HAP-1 (cell line): Measurements from ENCODE around the gene ITCH.
"Not testable (repeated sequence)": the region's sequence is repeated elsewhere in the genome, so short reads cannot be mapped to it uniquely, and the experiment has no call there.

ENCODE experiments used
- DNase-seq, 2 experiments: peaks; one replicate each; pipeline ENCODE4 v3.0.0-alpha.2; 2016 to 2020; ENCODE audit warnings: low spot score in 2 of 2
- H3K27me3 ChIP-seq: fragments of 250-450 bp; sonication (Bioruptor Pico); 2 replicates; pipeline ENCODE4 v1.5.1; 2020; ENCODE audit warnings: low read depth, mild to moderate bottlenecking, moderate library complexity
- H3K36me3 ChIP-seq: fragments of 250-450 bp; sonication (Bioruptor Pico); replicated peaks from 2 replicates; pipeline ENCODE4 v1.5.1; 2020; ENCODE audit warnings: mild to moderate bottlenecking
- H3K4me1 ChIP-seq: fragments of 250-450 bp; sonication (Bioruptor Pico); 2 replicates; pipeline ENCODE4 v1.5.1; 2020; ENCODE audit warnings: mild to moderate bottlenecking
- H3K4me3 ChIP-seq: fragments of 250-450 bp; sonication (Bioruptor Pico); 2 replicates; pipeline ENCODE4 v1.5.1; 2020; ENCODE audit warnings: mild to moderate bottlenecking, moderate library complexity
- H3K9me3 ChIP-seq: fragments of 250-450 bp; sonication (Bioruptor Pico); 2 replicates; pipeline ENCODE4 v1.5.1; 2020; ENCODE audit warnings: mild to moderate bottlenecking, moderate library complexity
- in situ Hi-C: fragments of 300-500 bp; cut with MboI; formaldehyde crosslinking; loops from 3 replicates; pipeline ENCODE4 v1.14.3; 2020; ENCODE audit warnings: low sequenced_read_pairs, inconsistent platforms, mixed read lengths

Gene ITCH

GRCh38 chr20:34485068-34485634 is 122.1 kb downstream of the ITCH start:
- in situ Hi-C loops, result no loop called here
- H3K9me3 ChIP-seq, result no peaks in the 10 kb centered on the region
- H3K4me1 ChIP-seq, result no peaks in the 10 kb centered on the region
- H3K36me3 ChIP-seq, result peaks cover 55% of the 10 kb centered on the region
- DNase-seq, result no peak
- H3K4me3 ChIP-seq, result no peak overlapping the region
- H3K27me3 ChIP-seq, result no peaks in the 10 kb centered on the region

GRCh38 chr20:34491226-34491931 is 128.3 kb downstream of the ITCH start:
- H3K27me3 ChIP-seq, result no peaks in the 10 kb centered on the region
- H3K36me3 ChIP-seq, result peaks cover 55% of the 10 kb centered on the region
- in situ Hi-C loops, result no loop called here
- no peaks in the 10 kb centered on the region for H3K4me1 ChIP-seq
- no peak overlapping the region for H3K4me3 ChIP-seq
- no peak for DNase-seq
- no peaks in the 10 kb centered on the region for H3K9me3 ChIP-seq

DNA sequence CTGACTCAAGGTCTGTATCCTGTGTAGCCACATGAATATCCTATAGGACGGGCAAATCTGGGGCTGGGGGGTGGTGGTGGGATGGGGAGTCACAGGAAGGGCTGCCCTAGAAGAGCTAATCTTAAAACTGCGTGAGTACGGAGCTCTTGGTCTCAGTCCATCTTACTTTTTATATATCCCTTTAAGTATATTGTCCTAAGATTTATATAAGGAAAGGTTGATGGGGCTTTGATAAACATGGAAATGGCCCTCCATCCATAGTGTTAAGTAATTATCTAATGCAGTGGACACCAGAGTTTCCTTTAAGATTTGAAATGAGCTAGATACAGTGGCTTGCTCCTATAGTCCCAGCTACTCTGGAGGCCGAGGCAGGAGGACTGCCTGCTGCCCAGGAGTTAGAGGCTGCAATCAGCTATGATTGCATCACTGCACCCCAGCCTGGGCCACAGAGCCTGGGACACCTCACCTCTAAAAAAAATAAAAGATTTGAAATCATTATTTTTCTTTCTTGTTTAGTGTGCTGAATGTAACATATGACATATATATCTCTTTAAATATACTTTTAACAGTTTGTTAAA is 128.9 kb downstream of the ITCH start:
- no peak for DNase-seq
- Histone ChIP-seq H3K4me3 (no peak overlapping the region), H3K36me3 (peaks cover 57% of the 10 kb centered on the region), H3K9me3 (no peaks in the 10 kb centered on the region), H3K27me3 (no peaks in the 10 kb centered on the region), H3K4me1 (no peaks in the 10 kb centered on the region)
- in situ Hi-C loops, result no loop called here

GRCh38 chr20:34493646-34494045 is 130.6 kb downstream of the ITCH start:
- no peak for DNase-seq
- in situ Hi-C loops, result no loop called here
- Histone ChIP-seq H3K36me3 (peaks cover 52% of the 10 kb centered on the region), H3K4me3 (no peak overlapping the region), H3K4me1 (no peaks in the 10 kb centered on the region), H3K9me3 (no peaks in the 10 kb centered on the region), H3K27me3 (no peaks in the 10 kb centered on the region)

DNA sequence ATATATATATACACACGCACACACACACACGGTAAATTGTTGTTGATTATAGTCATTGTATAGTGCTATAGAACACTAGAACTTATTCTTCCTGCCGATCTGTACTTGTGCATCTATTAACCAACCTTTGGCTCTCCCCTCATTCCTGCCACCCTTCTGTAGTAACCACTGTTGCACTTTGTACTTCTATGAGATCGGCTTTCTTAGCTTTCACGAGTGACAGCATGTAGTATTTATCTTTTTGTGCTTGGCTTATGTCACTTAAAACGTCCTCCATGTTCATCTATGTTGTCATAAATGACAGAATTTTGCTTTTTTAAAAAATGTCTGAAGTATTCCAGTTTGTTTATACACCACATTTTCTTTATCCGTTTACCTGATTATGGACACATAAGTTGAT is 132.2 kb downstream of the ITCH start:
- peaks cover 41% of the 10 kb centered on the region for H3K36me3 ChIP-seq
- in situ Hi-C loops, result no loop called here
- no peak for DNase-seq
- no peak overlapping the region for H3K4me3 ChIP-seq
- no peaks in the 10 kb centered on the region for H3K9me3 ChIP-seq
- no peaks in the 10 kb centered on the region for H3K27me3 ChIP-seq
- H3K4me1 ChIP-seq, result no peaks in the 10 kb centered on the region

GRCh38 chr20:34495916-34496315 is 132.8 kb downstream of the ITCH start:
- peaks cover 37% of the 10 kb centered on the region for H3K36me3 ChIP-seq
- H3K27me3 ChIP-seq, result no peaks in the 10 kb centered on the region
- no peaks in the 10 kb centered on the region for H3K9me3 ChIP-seq
- no peak for DNase-seq
- no peaks in the 10 kb centered on the region for H3K4me1 ChIP-seq
- no peak overlapping the region for H3K4me3 ChIP-seq
- in situ Hi-C loops, result no loop called here

DNA sequence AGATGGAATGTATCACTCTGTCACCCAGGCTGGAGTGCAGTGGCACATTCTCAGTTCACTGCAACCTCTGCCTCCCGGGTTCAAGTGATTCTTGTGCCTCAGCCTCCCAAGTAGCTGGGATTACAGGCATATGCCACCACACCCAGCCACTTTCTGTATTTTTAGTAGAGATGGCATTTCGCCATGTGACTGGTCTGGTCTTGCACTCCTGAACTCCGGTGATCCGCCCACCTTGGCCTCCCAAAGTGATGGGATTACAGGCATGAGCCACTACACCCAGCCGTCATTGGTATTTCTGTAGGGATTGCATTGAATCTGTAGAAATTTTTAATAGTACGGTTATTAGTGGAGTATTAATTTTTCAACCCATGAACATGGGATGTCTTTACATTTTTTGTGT is 134.5 kb downstream of the ITCH start:
- H3K4me3 ChIP-seq, H3K9me3 ChIP-seq, H3K4me1 ChIP-seq, DNase-seq, in situ Hi-C loops, H3K27me3 ChIP-seq: not testable (repeated sequence)
- H3K36me3 ChIP-seq, result peaks cover 27% of the 10 kb centered on the region

- H3K27me3 ChIP-seq, result no peaks in the 10 kb centered on the region
- peaks cover 24% of the 10 kb centered on the region for H3K36me3 ChIP-seq
- no peaks in the 10 kb centered on the region for H3K4me1 ChIP-seq
- H3K4me3 ChIP-seq, result no peak overlapping the region
- in situ Hi-C loops, result no loop called here
- no peaks in the 10 kb centered on the region for H3K9me3 ChIP-seq
- no peak for DNase-seq
Measured at GRCh38 chr20:34500823-34501222, 137.8 kb downstream of the ITCH start.

- H3K36me3 ChIP-seq, result peaks cover 35% of the 10 kb centered on the region
- no peaks in the 10 kb centered on the region for H3K27me3 ChIP-seq
- no peak overlapping the region for H3K4me3 ChIP-seq
- no peak for DNase-seq
- H3K4me1 ChIP-seq, result no peaks in the 10 kb centered on the region
- in situ Hi-C loops, result no loop called here
- no peaks in the 10 kb centered on the region for H3K9me3 ChIP-seq
Measured at GRCh38 chr20:34506480-34506879, 143.4 kb downstream of the ITCH start.

DNA sequence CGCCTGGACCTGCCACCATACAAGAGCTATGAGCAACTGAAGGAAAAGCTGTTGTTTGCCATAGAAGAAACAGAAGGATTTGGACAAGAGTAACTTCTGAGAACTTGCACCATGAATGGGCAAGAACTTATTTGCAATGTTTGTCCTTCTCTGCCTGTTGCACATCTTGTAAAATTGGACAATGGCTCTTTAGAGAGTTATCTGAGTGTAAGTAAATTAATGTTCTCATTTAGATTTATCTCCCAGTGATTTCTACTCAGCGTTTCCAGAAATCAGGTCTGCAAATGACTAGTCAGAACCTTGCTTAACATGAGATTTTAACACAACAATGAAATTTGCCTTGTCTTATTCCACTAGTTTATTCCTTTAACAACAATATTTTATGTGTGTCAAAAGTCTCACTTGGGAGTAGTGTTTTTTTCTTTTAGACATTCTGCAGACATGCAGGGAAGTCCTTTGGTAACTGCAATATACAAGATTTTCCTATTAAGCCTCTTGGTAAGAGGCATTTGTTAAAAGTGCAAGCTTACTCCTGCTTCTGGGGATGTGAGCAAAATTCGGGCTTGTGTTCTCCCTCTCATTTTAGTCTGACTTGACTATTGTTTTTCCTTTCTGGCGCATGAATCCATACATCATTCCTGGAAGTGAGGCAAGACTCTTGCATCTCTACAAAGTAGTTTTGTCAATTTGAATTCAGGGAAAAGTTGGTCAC is 144.8 kb downstream of the ITCH start:
- Histone ChIP-seq H3K4me1 (no peaks in the 10 kb centered on the region), H3K36me3 (peaks cover 35% of the 10 kb centered on the region), H3K4me3 (no peak overlapping the region), H3K27me3 (no peaks in the 10 kb centered on the region), H3K9me3 (no peaks in the 10 kb centered on the region)
- in situ Hi-C loops, result no loop called here
- no peak for DNase-seq

- DNase-seq, result no peak
- Histone ChIP-seq H3K27me3 (no peaks in the 10 kb centered on the region), H3K4me3 (no peak overlapping the region), H3K9me3 (no peaks in the 10 kb centered on the region), H3K4me1 (peaks cover 7% of the 10 kb centered on the region; the same call in 1 of the 2 replicates), H3K36me3 (peaks cover 27% of the 10 kb centered on the region)
- in situ Hi-C loops, result no loop called here
Measured at GRCh38 chr20:34510575-34510974, 147.5 kb downstream of the ITCH start.

DNA sequence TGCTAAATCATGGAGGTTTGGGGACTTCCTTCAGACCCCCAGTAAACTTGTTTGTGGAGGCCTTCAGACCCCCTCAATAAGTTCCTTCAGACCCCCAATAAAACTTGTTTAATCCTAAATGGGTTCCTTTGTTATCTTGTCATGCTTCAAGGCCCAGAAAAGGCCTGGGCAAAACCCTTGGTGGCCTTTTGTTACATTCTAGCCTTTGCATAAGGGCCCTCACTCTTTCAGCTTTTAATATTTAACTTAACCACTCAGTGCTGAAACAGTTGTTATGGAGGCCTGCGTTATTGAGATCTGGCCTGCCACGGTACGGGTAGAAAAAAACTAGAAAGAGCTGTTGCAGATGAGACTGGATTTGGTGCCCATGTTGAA is 148.8 kb downstream of the ITCH start:
- Histone ChIP-seq H3K4me1 (peaks cover 7% of the 10 kb centered on the region; the same call in 1 of the 2 replicates), H3K4me3 (no peak overlapping the region), H3K27me3 (no peaks in the 10 kb centered on the region), H3K9me3 (no peaks in the 10 kb centered on the region), H3K36me3 (peaks cover 23% of the 10 kb centered on the region)
- DNase-seq, result no peak
- in situ Hi-C loops, result no loop called here

- H3K4me3 ChIP-seq, result no peak overlapping the region
- in situ Hi-C loops, result no loop called here
- peaks cover 23% of the 10 kb centered on the region for H3K36me3 ChIP-seq
- peaks cover 11% of the 10 kb centered on the region; the same call in 1 of the 2 replicates for H3K4me1 ChIP-seq
- H3K9me3 ChIP-seq, result no peaks in the 10 kb centered on the region
- no peak for DNase-seq
- no peaks in the 10 kb centered on the region for H3K27me3 ChIP-seq
Measured at GRCh38 chr20:34512266-34512954, 149.3 kb downstream of the ITCH start.
